Measurements from ENCODE around the gene MAP6. TPM values are rescaled to one million over a fixed set of nuclear protein-coding genes. Genes with fewer than 3 reads are reported as not detected.

MAP6 gene
- total and polyA plus RNA-seq, 7 donors = 0.60 to 24.9 (median 8.7) TPM; not detected in 1

GRCh38 chr11:75656044-75656727 is 12.7 kb downstream of the MAP6 start:
- H3K4me1 ChIP-seq = peaks cover 0 to 31% (median 20%) of the 10 kb centered on the region in 4 donors
- no peak for DNase-seq
- no peaks in the 10 kb centered on the region for H3K9me3 ChIP-seq
- TF ChIP-seq EP300 (IDR thresholded peaks at IDR 0.05) (no peak), CTCF (IDR thresholded peaks at IDR 0.05) (no peak), POLR2AphosphoS5 (IDR thresholded peaks at IDR 0.05) (no peak), POLR2A (IDR thresholded peaks at IDR 0.05) (no peak)
- H3K36me3 ChIP-seq = no peaks in the 10 kb centered on the region
- no peak overlapping the region for H3K4me3 ChIP-seq
- 79 to 81% methylated on average over 6 of the region's 6 CpGs for WGBS, 2 donors
- peak overlapping the region in 3 of 4 donors; percentile 13 to 49 (median 34) for H3K27ac ChIP-seq
- intact Hi-C loops (cut with DNase I) = no loop called here
- no peaks in the 10 kb centered on the region for H3K27me3 ChIP-seq

- Histone ChIP-seq H3K9me3 (no peaks in the 10 kb centered on the region), H3K36me3 (no peaks in the 10 kb centered on the region), H3K4me3 (no peak overlapping the region), H3K4me1 (peaks cover 0 to 31% (median 20%) of the 10 kb centered on the region in 4 donors), H3K27ac (peak overlapping the region in 3 of 4 donors; percentile 13 to 49 (median 34)), H3K27me3 (no peaks in the 10 kb centered on the region)
- intact Hi-C loops (cut with DNase I) = no loop called here
- DNase-seq = no peak
- no peak for TF ChIP-seq EP300 (IDR thresholded peaks at IDR 0.05)
- no peak for TF ChIP-seq POLR2AphosphoS5 (IDR thresholded peaks at IDR 0.05)
- no peak for TF ChIP-seq CTCF (IDR thresholded peaks at IDR 0.05)
- no peak for TF ChIP-seq POLR2A (IDR thresholded peaks at IDR 0.05)
Measured at GRCh38 chr11:75655605-75656004, 13.2 kb downstream of the MAP6 start.

GRCh38 chr11:75654314-75654713 is 14.5 kb downstream of the MAP6 start:
- WGBS, 2 donors = 56 to 59% methylated on average over 3 of the region's 3 CpGs
- Histone ChIP-seq H3K4me1 (peaks cover 0 to 31% (median 20%) of the 10 kb centered on the region in 4 donors), H3K36me3 (no peaks in the 10 kb centered on the region), H3K9me3 (no peaks in the 10 kb centered on the region), H3K4me3 (no peak overlapping the region), H3K27me3 (no peaks in the 10 kb centered on the region), H3K27ac (peak overlapping the region in 1 of 4 donors; percentile 49)
- intact Hi-C loops (cut with DNase I) = no loop called here
- TF ChIP-seq EP300 (IDR thresholded peaks at IDR 0.05) = no peak
- no peak for TF ChIP-seq CTCF (IDR thresholded peaks at IDR 0.05)
- no peak for TF ChIP-seq POLR2AphosphoS5 (IDR thresholded peaks at IDR 0.05)
- no peak for TF ChIP-seq POLR2A (IDR thresholded peaks at IDR 0.05)
- no peak for DNase-seq

GRCh38 chr11:75653532-75653931 is 15.3 kb downstream of the MAP6 start:
- DNase-seq = no peak

More at GRCh38 chr11:75653532-75653931, 15.3 kb downstream of the MAP6 start:
- Histone ChIP-seq H3K4me1 (peaks cover 0 to 31% (median 20%) of the 10 kb centered on the region in 4 donors), H3K36me3 (no peaks in the 10 kb centered on the region), H3K9me3 (no peaks in the 10 kb centered on the region), H3K4me3 (no peak overlapping the region), H3K27ac (no peak overlapping the region), H3K27me3 (no peaks in the 10 kb centered on the region)
- 94 to 96% methylated on average over 1 of the region's 1 CpG for WGBS, 2 donors
- intact Hi-C loops (cut with DNase I) = no loop called here
- TF ChIP-seq EP300 (IDR thresholded peaks at IDR 0.05) (no peak), POLR2AphosphoS5 (IDR thresholded peaks at IDR 0.05) (no peak), POLR2A (IDR thresholded peaks at IDR 0.05) (no peak), CTCF (IDR thresholded peaks at IDR 0.05) (no peak)

Data from sigmoid colon (tissue), 7 donors.